Measurements from ENCODE around the gene TNIK. TPM values are rescaled to one million over a fixed set of nuclear protein-coding genes. Genes with fewer than 3 reads are reported as not detected.

The TNIK gene
- total RNA-seq, 3 donors from 2014 or later = 7.4 to 17.6 (median 10.2) TPM

GRCh38 chr3:171187706-171188290 is 272.4 kb downstream of the TNIK start:
- Histone ChIP-seq H3K36me3 (no peaks in the 10 kb centered on the region), H3K27me3 (no peaks in the 10 kb centered on the region), H3K4me3 (no peak overlapping the region), H3K9me3 (no peaks in the 10 kb centered on the region), H3K4me1 (no peaks in the 10 kb centered on the region), H3K27ac (no peak overlapping the region)
- TF ChIP-seq POLR2A (IDR thresholded peaks at IDR 0.05) = no peak
- TF ChIP-seq CTCF (IDR thresholded peaks at IDR 0.05) = peak; percentile 20 to 53 (median 51)
- TF ChIP-seq POLR2AphosphoS5 (IDR thresholded peaks at IDR 0.05) = no peak
- intact Hi-C loops (cut with DNase I; ENCODE audit: low total_unique reads) = no loop called here
- DNase-seq (ENCODE audit: low spot score in 2 of 2) = no peak

GRCh38 chr3:171186817-171187500 is 273.2 kb downstream of the TNIK start:
- intact Hi-C loops (cut with DNase I; ENCODE audit: low total_unique reads) = no loop called here
- H3K4me1 ChIP-seq = no peaks in the 10 kb centered on the region
- no peak for TF ChIP-seq POLR2A (IDR thresholded peaks at IDR 0.05)
- no peak for TF ChIP-seq POLR2AphosphoS5 (IDR thresholded peaks at IDR 0.05)
- no peak for TF ChIP-seq CTCF (IDR thresholded peaks at IDR 0.05)

GRCh38 chr3:171186383-171186782 is 273.8 kb downstream of the TNIK start:
- TF ChIP-seq POLR2AphosphoS5 (IDR thresholded peaks at IDR 0.05) (no peak), CTCF (IDR thresholded peaks at IDR 0.05) (no peak), POLR2A (IDR thresholded peaks at IDR 0.05) (no peak)
- Histone ChIP-seq H3K4me1 (no peaks in the 10 kb centered on the region), H3K27ac (no peak overlapping the region), H3K9me3 (no peaks in the 10 kb centered on the region), H3K36me3 (no peaks in the 10 kb centered on the region), H3K4me3 (no peak overlapping the region), H3K27me3 (no peaks in the 10 kb centered on the region)
- intact Hi-C loops (cut with DNase I; ENCODE audit: low total_unique reads) = no loop called here
- DNase-seq (ENCODE audit: low spot score in 2 of 2) = no peak

More at GRCh38 chr3:171186817-171187500, 273.2 kb downstream of the TNIK start:
- no peak for DNase-seq (ENCODE audit: low spot score in 2 of 2)
- Histone ChIP-seq H3K36me3 (no peaks in the 10 kb centered on the region), H3K9me3 (no peaks in the 10 kb centered on the region), H3K4me3 (no peak overlapping the region), H3K27me3 (no peaks in the 10 kb centered on the region), H3K27ac (no peak overlapping the region)

- Histone ChIP-seq H3K4me3 (no peak overlapping the region), H3K4me1 (no peaks in the 10 kb centered on the region), H3K27ac (no peak overlapping the region), H3K36me3 (no peaks in the 10 kb centered on the region), H3K9me3 (no peaks in the 10 kb centered on the region), H3K27me3 (no peaks in the 10 kb centered on the region)
- no peak for DNase-seq (ENCODE audit: low spot score in 2 of 2)
- intact Hi-C loops (cut with DNase I; ENCODE audit: low total_unique reads) = no loop called here
- no peak for TF ChIP-seq POLR2AphosphoS5 (IDR thresholded peaks at IDR 0.05)
- TF ChIP-seq POLR2A (IDR thresholded peaks at IDR 0.05) = no peak
These were observed 274.2 kb downstream of the TNIK start for GRCh38 chr3:171185959-171186358.

GRCh38 chr3:171184372-171184771 is 275.8 kb downstream of the TNIK start:
- H3K4me3 ChIP-seq = no peak overlapping the region
- no peaks in the 10 kb centered on the region for H3K27me3 ChIP-seq
- H3K36me3 ChIP-seq = no peaks in the 10 kb centered on the region
- H3K9me3 ChIP-seq = no peaks in the 10 kb centered on the region
- intact Hi-C loops (cut with DNase I; ENCODE audit: low total_unique reads) = no loop called here
- no peak for TF ChIP-seq CTCF (IDR thresholded peaks at IDR 0.05)
- no peak for TF ChIP-seq POLR2AphosphoS5 (IDR thresholded peaks at IDR 0.05)
- TF ChIP-seq POLR2A (IDR thresholded peaks at IDR 0.05) = no peak
- no peak overlapping the region for H3K27ac ChIP-seq
- no peak for DNase-seq (ENCODE audit: low spot score in 2 of 2)
- H3K4me1 ChIP-seq = no peaks in the 10 kb centered on the region

Measured in breast epithelium (tissue), 4 donors.